NCI-H1694 (cell line): ENCODE measurements around the gene PARP8.
"Not testable (repeated sequence)": the region's sequence is repeated elsewhere in the genome, so short reads cannot be mapped to it uniquely, and the experiment has no call there.

ENCODE experiments used
- DNase-seq: peaks from one replicate; lab custom pipeline; 2025; lab: John Stamatoyannopoulos, UW

PARP8 gene

GRCh38 chr5:50687548-50687947, 21.1 kb downstream of the PARP8 start:
- DNase-seq, result no peak

GRCh38 chr5:50691399-50692016, 25.1 kb downstream of the PARP8 start:
- no peak for DNase-seq

- DNase-seq, result no peak
Observed at GRCh38 chr5:50694027-50694590, 27.7 kb downstream of the PARP8 start.

GRCh38 chr5:50694626-50695025, 28.2 kb downstream of the PARP8 start:
- DNase-seq, result not testable (repeated sequence)

- DNase-seq, result no peak
Observed at GRCh38 chr5:50697739-50698138, 31.3 kb downstream of the PARP8 start.

GRCh38 chr5:50699737-50700136, 33.3 kb downstream of the PARP8 start:
- no peak for DNase-seq

- no peak for DNase-seq
Observed at GRCh38 chr5:50700706-50701105, 34.3 kb downstream of the PARP8 start.

GRCh38 chr5:50702615-50703366, 36.4 kb downstream of the PARP8 start:
- DNase-seq, result no peak

- no peak for DNase-seq
Observed at GRCh38 chr5:50703367-50703666, 36.9 kb downstream of the PARP8 start.

- no peak for DNase-seq
Observed at GRCh38 chr5:50704730-50705129, 38.3 kb downstream of the PARP8 start.

GRCh38 chr5:50709471-50709870, 43.0 kb downstream of the PARP8 start:
- no peak for DNase-seq

- no peak for DNase-seq
Observed at GRCh38 chr5:50710838-50711237, 44.4 kb downstream of the PARP8 start.

GRCh38 chr5:50711280-50711679, 44.8 kb downstream of the PARP8 start:
- DNase-seq, result no peak

GRCh38 chr5:50712479-50712878, 46.0 kb downstream of the PARP8 start:
- DNase-seq, result no peak

GRCh38 chr5:50715001-50715400, 48.6 kb downstream of the PARP8 start:
- no peak for DNase-seq

GRCh38 chr5:50716134-50716533, 49.7 kb downstream of the PARP8 start:
- DNase-seq, result no peak

GRCh38 chr5:50717651-50718050, 51.2 kb downstream of the PARP8 start:
- DNase-seq, result no peak

- no peak for DNase-seq
Observed at GRCh38 chr5:50720061-50720710, 53.7 kb downstream of the PARP8 start.

- no peak for DNase-seq
Observed at GRCh38 chr5:50722223-50722622, 55.8 kb downstream of the PARP8 start.

- no peak for DNase-seq
Observed at GRCh38 chr5:50724262-50724661, 57.8 kb downstream of the PARP8 start.

GRCh38 chr5:50725800-50726474, 59.5 kb downstream of the PARP8 start:
- DNase-seq, result no peak

GRCh38 chr5:50726475-50727148, 60.2 kb downstream of the PARP8 start:
- DNase-seq, result no peak
